H1 (cell line): Measurements from ENCODE around the gene RNF126.

ENCODE experiments used
- BRCA1 ChIP-seq: IDR thresholded peaks from 2 replicates; pipeline ENCODE4 v1.6.1; 2012; ENCODE audit warnings: low read depth, low read length, improper control_type of control experiment
- CBX5 ChIP-seq: fragments of 300-800, 300-1000 bp; sonication (generic); IDR thresholded peaks from 2 replicates; pipeline ENCODE4 v1.7.1; 2016; ENCODE audit warnings: antibody characterized with exemption, low read length, low read depth
- EGR1 ChIP-seq: IDR thresholded peaks from 2 replicates; pipeline ENCODE4 v1.6.1; 2011; ENCODE audit warnings: low read depth, low read length, borderline replicate concordance
- EZH2 ChIP-seq: fragments of 200-600 bp; sonication (generic); IDR thresholded peaks from 2 replicates; pipeline ENCODE4 v1.7.1; 2012; ENCODE audit warnings: low read depth, mild to moderate bottlenecking, moderate library complexity, low read length, inconsistent platforms; ENCODE audit not compliant: severe bottlenecking
- RFX5 ChIP-seq: IDR thresholded peaks from 2 replicates; pipeline ENCODE4 v1.6.1; 2011; ENCODE audit warnings: low read depth, low read length, improper control_type of control experiment, borderline replicate concordance
- SP1 ChIP-seq: IDR thresholded peaks from 2 replicates; pipeline ENCODE4 v1.6.1; 2011; ENCODE audit warnings: low read depth, low read length
- TAF1 ChIP-seq: IDR thresholded peaks from 2 replicates; pipeline ENCODE4 v1.6.1; 2011; ENCODE audit warnings: mild to moderate bottlenecking, low read depth, low read length
- TF ChIP-seq, protein P1 (sequence below), 3 experiments: IDR thresholded peaks; 1 replicate in 2 of 3; 2 replicates in 1 of 3; pipeline versions ENCODE4 v1.5.1 to v1.6.1; 2011; ENCODE audit warnings: low read length in 3 of 3, mild to moderate bottlenecking in 3 of 3, inconsistent platforms in 2 of 3, low read depth in 1 of 3, moderate library complexity in 1 of 3; ENCODE audit not compliant: insufficient read depth in 1 of 3; ENCODE audit errors: control extremely low read depth in 1 of 3
- TF ChIP-seq, protein P2 (sequence below): IDR thresholded peaks from 2 replicates; pipeline ENCODE4 v1.6.1; 2012; ENCODE audit warnings: low read length, inconsistent platforms

DNA sequence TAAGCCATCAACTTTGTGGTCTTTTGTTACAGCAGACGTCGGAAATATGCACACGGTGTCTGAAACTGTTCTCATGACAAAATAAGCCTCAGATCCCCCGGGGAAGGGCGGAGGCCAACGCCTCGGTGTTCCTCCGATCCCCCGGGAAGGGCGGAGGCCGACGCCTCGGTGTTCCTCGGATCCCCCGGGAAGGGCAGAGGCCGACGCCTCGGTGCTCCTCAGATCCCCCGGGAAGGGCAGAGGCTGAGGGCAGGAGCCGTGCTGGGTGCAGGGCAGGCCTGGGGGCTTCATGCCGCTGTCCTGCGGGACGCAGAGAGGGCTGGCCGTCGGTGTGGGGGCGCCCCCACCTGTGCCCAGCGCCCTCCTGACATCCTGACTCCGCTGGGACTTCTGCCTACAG lies 18.7 kb downstream of the RNF126 start:
- TF ChIP-seq RFX5 (no peak), BRCA1 (no peak), TAF1 (no peak), EZH2 (no peak), CBX5 (no peak), SP1 (no peak), EGR1 (no peak)
- TF ChIP-seq, protein P1, sequence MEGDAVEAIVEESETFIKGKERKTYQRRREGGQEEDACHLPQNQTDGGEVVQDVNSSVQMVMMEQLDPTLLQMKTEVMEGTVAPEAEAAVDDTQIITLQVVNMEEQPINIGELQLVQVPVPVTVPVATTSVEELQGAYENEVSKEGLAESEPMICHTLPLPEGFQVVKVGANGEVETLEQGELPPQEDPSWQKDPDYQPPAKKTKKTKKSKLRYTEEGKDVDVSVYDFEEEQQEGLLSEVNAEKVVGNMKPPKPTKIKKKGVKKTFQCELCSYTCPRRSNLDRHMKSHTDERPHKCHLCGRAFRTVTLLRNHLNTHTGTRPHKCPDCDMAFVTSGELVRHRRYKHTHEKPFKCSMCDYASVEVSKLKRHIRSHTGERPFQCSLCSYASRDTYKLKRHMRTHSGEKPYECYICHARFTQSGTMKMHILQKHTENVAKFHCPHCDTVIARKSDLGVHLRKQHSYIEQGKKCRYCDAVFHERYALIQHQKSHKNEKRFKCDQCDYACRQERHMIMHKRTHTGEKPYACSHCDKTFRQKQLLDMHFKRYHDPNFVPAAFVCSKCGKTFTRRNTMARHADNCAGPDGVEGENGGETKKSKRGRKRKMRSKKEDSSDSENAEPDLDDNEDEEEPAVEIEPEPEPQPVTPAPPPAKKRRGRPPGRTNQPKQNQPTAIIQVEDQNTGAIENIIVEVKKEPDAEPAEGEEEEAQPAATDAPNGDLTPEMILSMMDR (IDR thresholded peaks at IDR 0.05; ENCODE audit: control extremely low read depth in 1 of 3, insufficient read depth in 1 of 3, low read depth in 1 of 3, low read length in 3 of 3), result no peak
- TF ChIP-seq, protein P2, sequence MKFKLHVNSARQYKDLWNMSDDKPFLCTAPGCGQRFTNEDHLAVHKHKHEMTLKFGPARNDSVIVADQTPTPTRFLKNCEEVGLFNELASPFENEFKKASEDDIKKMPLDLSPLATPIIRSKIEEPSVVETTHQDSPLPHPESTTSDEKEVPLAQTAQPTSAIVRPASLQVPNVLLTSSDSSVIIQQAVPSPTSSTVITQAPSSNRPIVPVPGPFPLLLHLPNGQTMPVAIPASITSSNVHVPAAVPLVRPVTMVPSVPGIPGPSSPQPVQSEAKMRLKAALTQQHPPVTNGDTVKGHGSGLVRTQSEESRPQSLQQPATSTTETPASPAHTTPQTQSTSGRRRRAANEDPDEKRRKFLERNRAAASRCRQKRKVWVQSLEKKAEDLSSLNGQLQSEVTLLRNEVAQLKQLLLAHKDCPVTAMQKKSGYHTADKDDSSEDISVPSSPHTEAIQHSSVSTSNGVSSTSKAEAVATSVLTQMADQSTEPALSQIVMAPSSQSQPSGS, result no peak
